HG03064 (cell line): Measurements from ENCODE around the gene GALNT18.

Experiments
- ATAC-seq: cut with Tn5 transposase; IDR thresholded peaks from one replicate; pipeline ENCODE4 v1.9.1; 2021; ENCODE audit warnings: low read depth; ENCODE audit not compliant: unreplicated experiment

The GALNT18 gene

DNA sequence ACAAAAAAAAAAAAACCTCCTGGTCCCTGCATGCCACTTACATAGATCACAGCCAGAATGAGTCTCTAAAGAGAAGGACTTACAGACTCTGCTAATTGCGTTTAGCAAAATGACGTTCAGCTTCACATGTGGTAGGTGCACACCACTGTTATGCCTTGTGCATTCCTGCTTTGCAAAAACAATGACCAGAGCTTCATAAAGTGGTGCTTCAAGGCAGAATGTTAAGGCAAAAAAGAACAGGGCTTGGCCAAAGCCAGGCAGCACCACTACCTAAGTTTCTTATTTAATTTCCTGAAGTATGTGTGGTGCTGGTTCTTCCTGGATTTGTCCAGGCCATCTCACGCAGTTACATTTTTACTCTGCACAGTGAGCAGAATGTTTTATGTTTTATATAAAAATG, 85.2 kb downstream of the GALNT18 start:
- ATAC-seq = no peak

DNA sequence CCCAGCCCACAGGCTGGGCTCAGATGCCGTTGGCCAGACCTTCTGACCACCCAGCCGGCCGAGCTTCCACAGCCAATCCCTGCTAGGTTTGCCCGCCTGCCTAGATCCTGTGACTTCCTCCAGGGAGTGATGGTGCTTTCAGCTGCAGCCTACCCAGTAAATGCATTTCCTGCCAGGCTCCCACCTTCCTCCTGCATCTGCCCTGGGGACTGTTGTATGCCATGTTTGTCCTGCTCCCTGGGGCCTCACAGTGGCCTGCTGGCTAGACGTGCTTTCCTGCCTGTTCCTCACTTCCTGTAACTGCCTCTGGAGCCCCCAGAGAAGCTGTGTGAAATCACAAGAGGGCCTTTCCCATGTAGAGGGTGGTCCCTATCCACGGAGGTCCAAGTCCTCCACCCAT, 86.2 kb downstream of the GALNT18 start:
- no peak for ATAC-seq

DNA sequence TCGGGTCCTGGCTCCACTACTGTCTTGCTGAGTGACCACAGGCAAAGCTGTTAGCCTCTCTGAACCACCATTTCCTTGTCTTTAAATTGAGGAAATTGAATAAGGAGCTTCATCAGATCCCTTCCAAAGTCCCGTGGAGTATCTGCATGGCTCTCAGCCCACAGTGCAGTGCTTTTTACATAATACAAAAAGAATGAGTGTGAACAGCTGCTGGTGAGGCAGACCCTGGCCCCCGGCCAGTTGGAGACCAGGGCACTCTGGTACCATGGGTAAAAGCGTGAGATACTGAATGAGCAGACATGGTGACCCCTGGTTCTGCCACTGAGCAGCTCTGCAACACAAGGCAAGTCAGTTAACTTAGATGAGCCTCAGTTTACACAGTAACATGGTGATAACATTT, 86.8 kb downstream of the GALNT18 start:
- no peak for ATAC-seq

DNA sequence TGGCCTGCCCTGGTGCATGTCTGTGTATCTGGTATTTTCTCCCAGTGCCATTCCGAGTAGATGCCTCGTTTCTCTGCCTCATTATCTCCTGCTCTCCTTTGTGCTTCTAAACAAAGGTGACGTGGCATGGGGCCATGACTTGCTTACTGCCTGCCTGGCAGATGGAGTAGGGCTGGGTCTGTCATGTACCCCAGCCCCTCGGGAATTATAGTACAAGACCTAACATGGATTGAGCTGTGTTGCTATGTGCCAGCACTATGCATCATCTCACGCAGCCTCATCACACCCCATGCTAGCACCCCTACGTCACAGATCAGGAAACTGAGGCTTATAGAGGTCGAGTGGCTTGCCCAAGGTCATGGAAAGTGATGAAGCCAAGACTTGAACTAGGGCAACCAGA, 88.1 kb downstream of the GALNT18 start:
- ATAC-seq = no peak

GRCh38 chr11:11533057-11533456, 88.7 kb downstream of the GALNT18 start:
- ATAC-seq = no peak

- ATAC-seq = no peak
Measured at GRCh38 chr11:11532574-11532973, 89.2 kb downstream of the GALNT18 start.

DNA sequence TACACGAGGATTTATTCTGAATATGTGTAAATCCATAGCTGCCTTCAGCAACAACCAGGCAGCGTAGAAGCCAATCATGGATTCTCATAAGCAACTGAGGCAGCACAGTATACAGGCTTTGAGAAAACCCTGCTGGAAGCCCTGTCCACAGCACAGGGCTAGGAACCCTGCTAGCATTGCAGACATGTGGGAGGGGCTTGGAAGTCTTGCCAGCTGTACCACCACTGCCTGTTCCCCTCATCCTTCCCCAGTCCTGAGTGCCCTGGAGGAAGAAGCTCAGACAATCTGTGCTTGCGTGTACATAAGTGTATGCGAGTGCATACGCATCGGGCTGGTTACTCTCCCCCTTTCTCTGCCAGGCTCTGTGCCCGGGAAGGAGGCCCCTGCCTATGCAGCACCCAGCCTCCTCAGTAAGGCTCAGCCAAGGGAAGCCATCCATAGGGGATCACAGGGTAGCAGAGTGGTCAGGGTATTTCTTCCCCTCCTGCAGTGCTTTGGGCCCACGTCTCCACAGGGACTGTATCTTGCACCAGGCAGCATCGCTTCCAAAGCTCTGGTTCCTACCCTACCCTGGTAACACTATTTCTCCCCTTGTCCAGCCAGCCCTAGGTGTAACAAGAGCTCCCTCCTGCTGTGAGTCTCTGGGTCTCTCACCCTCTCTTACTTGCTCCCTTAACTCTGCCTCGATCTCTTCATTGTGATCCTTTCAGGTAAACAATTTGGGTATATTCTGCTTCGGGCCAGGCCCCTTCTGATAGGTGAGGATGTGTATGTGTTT, 90.5 kb downstream of the GALNT18 start:
- no peak for ATAC-seq

DNA sequence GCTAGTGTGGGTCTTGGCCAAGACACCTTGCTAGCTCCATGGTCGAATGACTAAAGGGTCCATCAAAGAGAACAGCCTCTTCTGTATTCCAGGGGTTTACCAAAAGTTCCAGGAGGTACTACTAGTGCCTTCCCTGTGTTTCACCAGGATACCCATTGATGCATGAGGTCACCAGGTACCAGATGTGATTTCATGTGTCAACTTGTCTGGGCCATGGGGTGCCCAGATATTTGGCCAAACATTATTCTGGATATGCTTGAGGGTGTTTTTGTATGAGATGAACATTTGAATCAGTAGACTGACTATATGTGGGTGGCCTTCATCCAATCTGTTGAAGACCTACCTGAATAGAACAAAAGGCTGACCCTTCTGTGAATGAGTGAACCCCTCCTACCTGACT, 92.8 kb downstream of the GALNT18 start:
- no peak for ATAC-seq

GRCh38 chr11:11525283-11525682, 96.5 kb downstream of the GALNT18 start:
- ATAC-seq = no peak

GRCh38 chr11:11524436-11525061, 97.3 kb downstream of the GALNT18 start:
- ATAC-seq = no peak

DNA sequence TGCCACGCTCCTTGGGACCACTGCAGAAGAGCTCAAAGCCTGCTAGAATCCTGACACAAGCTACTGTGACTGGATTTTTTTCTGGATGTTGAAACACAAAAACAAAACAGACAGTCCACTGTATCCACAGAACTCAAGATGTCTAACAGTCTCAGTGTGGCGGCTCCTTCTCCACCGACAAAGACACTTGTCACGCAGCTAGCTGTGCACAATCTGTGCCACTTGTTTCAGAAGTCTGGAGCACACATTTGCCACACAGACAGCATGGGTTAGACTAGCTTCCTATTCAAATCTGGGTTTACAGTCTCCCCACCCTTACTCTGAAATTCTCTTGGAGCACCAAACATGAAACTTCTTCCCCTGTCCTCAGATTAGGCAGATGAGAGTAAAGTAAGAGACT, 99.2 kb downstream of the GALNT18 start:
- no peak for ATAC-seq

DNA sequence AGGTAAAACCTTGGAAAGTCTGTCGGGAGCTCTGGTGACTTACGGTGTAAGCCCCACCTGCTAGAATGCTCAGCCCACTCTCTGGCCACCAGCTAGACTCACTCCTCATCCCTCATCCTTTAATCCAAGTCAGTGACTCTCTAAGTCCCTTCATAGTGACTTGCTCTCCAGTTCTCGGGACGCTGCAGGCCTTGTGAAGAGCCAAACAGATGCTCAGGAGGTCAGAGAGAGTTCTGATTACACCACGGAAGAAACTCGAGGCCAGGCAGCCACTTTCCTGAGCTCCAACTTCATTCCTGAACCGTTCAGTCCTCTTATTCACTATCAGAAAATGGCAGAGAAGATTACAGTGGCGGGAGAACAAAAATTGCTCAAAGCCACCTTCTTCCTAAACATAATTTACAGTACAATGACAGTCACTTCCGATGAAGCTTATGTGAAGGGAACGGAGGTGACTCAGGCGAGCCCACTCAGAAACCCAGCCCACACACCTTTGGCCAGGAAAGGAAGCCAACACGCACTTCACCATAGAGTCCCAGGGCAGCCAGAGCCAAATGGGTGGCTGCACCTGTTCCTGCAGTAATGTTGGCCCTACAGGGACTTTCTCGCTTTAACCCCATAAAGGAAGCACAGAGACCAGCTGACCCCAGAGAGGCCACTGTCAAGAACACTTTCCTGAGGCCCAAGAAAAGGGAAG, 100.4 kb downstream of the GALNT18 start:
- no peak for ATAC-seq

DNA sequence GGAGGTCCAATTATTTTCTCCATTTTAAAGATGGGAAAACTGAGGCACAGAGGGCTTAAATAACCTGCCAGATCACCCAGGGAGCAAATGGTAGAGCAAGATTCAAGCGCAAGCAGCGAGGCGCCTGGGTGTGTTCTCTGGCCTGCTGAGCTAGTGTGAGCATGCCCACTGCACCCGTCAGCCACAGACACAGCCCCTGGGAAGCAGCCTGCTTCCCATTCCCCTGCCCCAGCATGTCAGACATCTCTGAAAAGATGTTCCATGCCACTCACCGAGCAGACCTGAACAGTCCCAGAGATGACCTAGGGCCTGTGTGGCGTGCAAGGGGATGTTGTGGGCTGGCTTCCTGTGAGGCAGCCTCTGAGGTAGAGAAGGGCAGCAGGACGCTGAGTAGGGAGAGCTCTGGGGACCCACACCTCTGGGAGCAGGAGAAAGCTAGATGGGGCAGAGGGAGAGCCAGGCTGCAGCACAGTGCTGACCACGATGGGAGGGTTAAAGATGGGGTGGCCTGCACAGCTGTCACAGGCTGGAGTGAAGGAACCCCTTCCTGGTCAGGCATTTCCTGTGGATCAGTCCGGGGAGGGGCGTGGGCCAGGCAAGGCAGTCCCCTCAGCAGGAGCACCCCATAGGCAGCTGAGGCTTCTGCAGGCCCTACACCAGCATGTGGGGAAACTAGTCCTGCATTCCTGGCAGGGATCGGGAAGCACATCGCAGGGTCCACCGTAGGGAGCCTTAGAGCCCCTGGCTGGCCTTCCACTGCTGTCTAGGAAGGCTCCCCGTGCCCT, 101.4 kb downstream of the GALNT18 start:
- no peak for ATAC-seq

- ATAC-seq = no peak
Measured at GRCh38 chr11:11519184-11519583, 102.6 kb downstream of the GALNT18 start.

DNA sequence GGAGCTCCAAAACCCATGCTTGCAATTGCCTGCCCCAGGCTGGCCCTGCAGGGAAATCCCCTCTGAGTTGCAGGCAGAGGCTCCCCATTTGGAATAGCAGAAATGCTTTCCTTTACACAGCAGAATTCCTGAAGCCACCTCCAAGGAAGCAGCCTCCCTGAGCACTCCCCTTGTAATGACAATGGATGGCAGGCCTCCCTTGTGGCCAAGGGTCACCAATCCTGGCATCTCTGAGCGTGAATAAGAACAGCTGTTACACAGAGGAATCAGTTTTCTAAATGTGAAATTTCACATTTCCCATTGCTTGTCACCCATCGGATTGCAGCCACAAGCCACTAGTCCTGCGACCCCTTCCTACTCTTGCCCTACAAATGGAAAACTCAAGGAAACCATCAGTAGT, 107.6 kb downstream of the GALNT18 start:
- no peak for ATAC-seq

GRCh38 chr11:11513422-11513821, 108.4 kb downstream of the GALNT18 start:
- no peak for ATAC-seq

DNA sequence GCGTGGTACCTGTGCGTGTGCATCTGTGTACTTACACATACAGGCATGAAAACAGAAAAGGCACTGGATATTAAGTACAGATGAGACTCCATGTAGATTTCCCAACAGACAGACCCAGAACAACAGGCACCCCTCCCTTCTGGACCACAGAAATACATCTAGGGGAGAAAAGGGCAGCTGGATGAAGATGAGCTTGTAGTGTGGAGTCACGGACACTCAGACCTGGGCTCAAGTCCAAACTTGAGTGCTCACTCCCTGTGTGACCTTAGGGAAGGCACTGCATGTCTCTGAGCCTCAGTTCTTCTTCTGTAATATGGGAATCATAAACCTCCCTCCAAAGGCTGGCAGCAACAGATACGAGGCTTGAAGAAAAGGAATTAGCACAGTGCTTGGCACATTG, 108.9 kb downstream of the GALNT18 start:
- ATAC-seq = no peak

- ATAC-seq = no peak
Measured at GRCh38 chr11:11512502-11512901, 109.3 kb downstream of the GALNT18 start.

DNA sequence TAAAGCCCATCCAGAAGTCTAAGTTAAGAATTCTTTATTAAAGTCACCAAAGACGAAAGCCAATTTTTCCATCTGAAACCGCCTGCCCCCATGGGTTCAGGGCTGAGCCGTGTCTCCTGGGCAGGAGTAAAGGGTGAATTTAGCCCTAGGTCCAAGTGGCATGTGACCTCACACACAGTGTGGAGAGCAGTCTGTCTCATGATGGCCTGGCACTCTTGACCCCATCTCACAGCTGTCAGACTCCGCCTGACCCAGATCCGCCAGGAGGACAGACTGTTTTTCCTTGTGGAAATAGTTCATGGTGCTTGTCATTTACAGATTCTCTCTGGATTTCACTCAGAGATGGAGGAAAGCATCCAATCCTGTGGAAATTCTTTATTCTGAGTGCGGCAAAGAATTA, 109.7 kb downstream of the GALNT18 start:
- no peak for ATAC-seq

DNA sequence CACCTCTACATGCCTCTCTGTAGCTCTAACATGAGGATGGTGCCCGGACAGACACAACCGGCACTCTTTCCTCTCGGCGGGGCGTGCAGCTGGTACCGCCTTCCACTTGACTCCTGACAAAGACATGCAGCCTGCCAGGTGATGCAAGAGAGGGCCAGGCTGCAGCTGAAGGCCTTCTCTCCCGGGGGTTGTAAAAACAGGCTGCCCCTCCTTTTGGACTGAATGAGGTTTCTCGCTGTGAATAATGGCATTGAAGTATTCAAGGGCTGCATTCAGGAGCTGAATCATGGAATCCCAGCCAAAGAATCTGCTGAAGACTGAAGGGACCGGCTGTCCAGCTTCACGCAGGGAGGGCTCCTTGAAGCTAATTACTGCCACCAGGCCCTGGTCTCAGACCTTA, 110.9 kb downstream of the GALNT18 start:
- no peak for ATAC-seq

DNA sequence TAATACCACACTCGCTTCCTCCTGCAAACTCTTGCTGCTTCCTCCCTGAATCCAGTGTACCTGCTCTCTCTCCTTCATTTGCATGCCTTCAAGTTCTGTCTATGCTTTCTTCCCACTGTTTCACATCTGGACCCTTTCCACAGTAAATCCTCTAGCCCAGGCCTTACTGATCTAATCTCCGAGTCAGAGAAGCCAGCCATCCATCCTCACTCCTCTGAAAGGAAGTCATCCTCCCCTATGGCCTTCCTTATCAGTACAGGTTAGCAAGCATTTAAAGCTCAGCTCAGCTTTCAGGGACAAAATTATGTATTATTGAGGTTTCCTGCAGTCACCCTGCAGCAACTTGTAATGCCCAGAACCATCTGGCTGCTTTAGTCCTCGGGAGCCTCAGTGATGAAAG, 116.1 kb downstream of the GALNT18 start:
- ATAC-seq = no peak
